Astrocyte (in vitro differentiated cells and primary cell): ENCODE data around the gene CCRL2. TPM values are rescaled to one million over a fixed set of nuclear protein-coding genes. Genes with fewer than 3 reads are reported as not detected.

Experiments
- DNase-seq: peaks from one replicate; pipeline ENCODE4 v3.0.0-alpha.2; 2010; ENCODE audit warnings: low read depth
- FAIRE-seq: peaks from 2 replicates; lab custom pipeline; 2011; peaks lifted over from hg19 to GRCh38; lab: Jason Lieb, UNC
- H2AFZ ChIP-seq: 2 replicates; pipeline ENCODE4 v1.6.0; 2012; ENCODE audit warnings: low read depth, low read length, inconsistent platforms
- H3K27ac ChIP-seq: 2 replicates; pipeline ENCODE4 v1.5.1; 2011; ENCODE audit warnings: low read depth, low read length, inconsistent platforms
- H3K27me3 ChIP-seq: 2 replicates; pipeline ENCODE4 v1.6.0; 2011; ENCODE audit warnings: low read length, inconsistent platforms; ENCODE audit not compliant: insufficient read depth
- H3K36me3 ChIP-seq: 2 replicates; pipeline ENCODE4 v1.5.1; 2011; ENCODE audit warnings: low read length, inconsistent platforms; ENCODE audit not compliant: insufficient read depth
- H3K4me1 ChIP-seq: 2 replicates; pipeline ENCODE4 v1.5.1; 2011; ENCODE audit warnings: low read length, inconsistent platforms; ENCODE audit not compliant: insufficient read depth
- H3K4me2 ChIP-seq: 2 replicates; pipeline ENCODE4 v1.6.0; 2012; ENCODE audit warnings: low read length, inconsistent platforms
- H3K4me3 ChIP-seq: 2 replicates; pipeline ENCODE4 v1.5.1; 2011; ENCODE audit warnings: low read depth, mild to moderate bottlenecking, low read length, inconsistent platforms; ENCODE audit not compliant: insufficient read depth
- H3K79me2 ChIP-seq: 2 replicates; pipeline ENCODE4 v1.6.0; 2012; ENCODE audit warnings: mild to moderate bottlenecking, low read length, inconsistent platforms; ENCODE audit not compliant: insufficient read depth
- H3K9ac ChIP-seq: 2 replicates; pipeline ENCODE4 v1.6.0; 2012; ENCODE audit warnings: mild to moderate bottlenecking, low read length, inconsistent platforms
- H3K9me3 ChIP-seq: 2 replicates; pipeline ENCODE4 v1.5.1; 2012; ENCODE audit warnings: low read depth, mild to moderate bottlenecking, low read length, inconsistent platforms; ENCODE audit not compliant: insufficient read depth
- H4K20me1 ChIP-seq: 2 replicates; pipeline ENCODE4 v1.6.0; 2012; ENCODE audit warnings: low read length, inconsistent platforms; ENCODE audit not compliant: insufficient read depth
- H3K27ac Mint-ChIP-seq: one replicate; pipeline ENCODE4 v1.8.0; 2021; ENCODE audit warnings: mild to moderate bottlenecking, mixed read lengths; ENCODE audit not compliant: unreplicated experiment
- H3K27me3 Mint-ChIP-seq: one replicate; pipeline ENCODE4 v1.8.0; 2021; ENCODE audit warnings: low read depth, mixed read lengths; ENCODE audit not compliant: unreplicated experiment
- H3K36me3 Mint-ChIP-seq: one replicate; pipeline ENCODE4 v1.8.0; 2021; ENCODE audit warnings: low read depth, mixed read lengths; ENCODE audit not compliant: unreplicated experiment
- H3K4me1 Mint-ChIP-seq: one replicate; pipeline ENCODE4 v1.8.0; 2021; ENCODE audit warnings: low read depth, mixed read lengths; ENCODE audit not compliant: unreplicated experiment
- H3K4me3 Mint-ChIP-seq: one replicate; pipeline ENCODE4 v1.8.0; 2021; ENCODE audit warnings: mild to moderate bottlenecking, moderate library complexity, mixed read lengths; ENCODE audit not compliant: unreplicated experiment
- H3K9me3 Mint-ChIP-seq: one replicate; pipeline ENCODE4 v1.8.0; 2021; ENCODE audit warnings: mild to moderate bottlenecking, mixed read lengths; ENCODE audit not compliant: unreplicated experiment
- EZH2 ChIP-seq: IDR thresholded peaks from 2 replicates; pipeline ENCODE4 v1.6.1; 2012; ENCODE audit warnings: mild to moderate bottlenecking, low read length, inconsistent platforms; ENCODE audit not compliant: insufficient read depth
- total RNA-seq: library from RNA; stranded (reverse); gene quantifications from 2 replicates; pipeline ENCODE4 v1.2.1, GENCODE V29; 2021
- TF ChIP-seq, protein P1 (sequence below): IDR thresholded peaks from 2 replicates; pipeline ENCODE4 v1.5.1; 2011; ENCODE audit warnings: low read depth, mild to moderate bottlenecking, inconsistent platforms, low read length, moderate library complexity; ENCODE audit not compliant: insufficient read depth

CCRL2 gene
- total RNA-seq, 1 donor from 2014 or later, result not detected

DNA sequence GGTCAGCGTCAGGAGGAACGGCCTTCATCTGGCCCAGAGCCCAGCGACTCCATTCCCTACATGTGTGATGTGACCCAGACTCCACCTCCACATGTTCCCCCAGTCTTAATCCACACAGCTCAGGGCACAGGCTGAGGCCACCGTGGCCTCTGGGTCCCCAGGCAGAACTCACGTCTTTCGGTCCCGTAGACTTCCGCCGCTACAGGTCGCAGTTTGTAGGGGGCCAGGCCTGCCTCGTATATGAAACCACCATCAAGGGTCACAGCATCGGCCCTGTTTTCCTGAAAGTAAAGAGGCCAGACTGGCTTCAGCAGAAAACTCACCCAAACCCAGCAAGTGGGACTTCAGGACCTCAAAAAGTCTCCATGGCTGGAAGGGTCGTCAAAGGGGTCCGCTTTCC, 49.1 kb downstream of the CCRL2 start:
- H3K9me3 ChIP-seq, result no peaks in the 10 kb centered on the region
- H2AFZ ChIP-seq, result no peak overlapping the region
- H4K20me1 ChIP-seq, result no peaks in the 10 kb centered on the region
- no peak overlapping the region for H3K4me2 ChIP-seq
- H3K79me2 ChIP-seq, result no peaks in the 10 kb centered on the region
- peaks cover 3% of the 10 kb centered on the region for H3K27me3 ChIP-seq
- FAIRE-seq, result no peak
- H3K4me1 Mint-ChIP-seq, result peaks cover 2% of the 10 kb centered on the region
- no peaks in the 10 kb centered on the region for H3K36me3 Mint-ChIP-seq
- H3K4me3 Mint-ChIP-seq, result no peak overlapping the region
- H3K9ac ChIP-seq, result no peak overlapping the region
- H3K36me3 ChIP-seq, result no peaks in the 10 kb centered on the region
- DNase-seq, result no peak
- no peaks in the 10 kb centered on the region for H3K4me1 ChIP-seq
- no peak overlapping the region for H3K27ac ChIP-seq
- peaks cover 44% of the 10 kb centered on the region for H3K27me3 Mint-ChIP-seq
- no peaks in the 10 kb centered on the region for H3K9me3 Mint-ChIP-seq
- TF ChIP-seq, protein P1, sequence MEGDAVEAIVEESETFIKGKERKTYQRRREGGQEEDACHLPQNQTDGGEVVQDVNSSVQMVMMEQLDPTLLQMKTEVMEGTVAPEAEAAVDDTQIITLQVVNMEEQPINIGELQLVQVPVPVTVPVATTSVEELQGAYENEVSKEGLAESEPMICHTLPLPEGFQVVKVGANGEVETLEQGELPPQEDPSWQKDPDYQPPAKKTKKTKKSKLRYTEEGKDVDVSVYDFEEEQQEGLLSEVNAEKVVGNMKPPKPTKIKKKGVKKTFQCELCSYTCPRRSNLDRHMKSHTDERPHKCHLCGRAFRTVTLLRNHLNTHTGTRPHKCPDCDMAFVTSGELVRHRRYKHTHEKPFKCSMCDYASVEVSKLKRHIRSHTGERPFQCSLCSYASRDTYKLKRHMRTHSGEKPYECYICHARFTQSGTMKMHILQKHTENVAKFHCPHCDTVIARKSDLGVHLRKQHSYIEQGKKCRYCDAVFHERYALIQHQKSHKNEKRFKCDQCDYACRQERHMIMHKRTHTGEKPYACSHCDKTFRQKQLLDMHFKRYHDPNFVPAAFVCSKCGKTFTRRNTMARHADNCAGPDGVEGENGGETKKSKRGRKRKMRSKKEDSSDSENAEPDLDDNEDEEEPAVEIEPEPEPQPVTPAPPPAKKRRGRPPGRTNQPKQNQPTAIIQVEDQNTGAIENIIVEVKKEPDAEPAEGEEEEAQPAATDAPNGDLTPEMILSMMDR, result no peak
- TF ChIP-seq EZH2, result no peak
- no peak overlapping the region for H3K4me3 ChIP-seq
- no peak overlapping the region for H3K27ac Mint-ChIP-seq

Other genes starting within 250 kb of the CCRL2 start
- 0.20 and 0.41 TPM in 2 replicates for gene CCR1, start 198.9 kb upstream of the CCRL2 start, total RNA-seq
- gene CCR3, start 164.8 kb upstream of the CCRL2 start, total RNA-seq, result not detected in 2 replicates
- gene CCR2, start 53.1 kb upstream of the CCRL2 start, total RNA-seq, result not detected in 2 replicates
- gene CCR5, start 36.3 kb upstream of the CCRL2 start, total RNA-seq, result not detected in 2 replicates
- gene LTF, start 57.6 kb downstream of the CCRL2 start, total RNA-seq, result not detected in 2 replicates
- gene RTP3, start 90.7 kb downstream of the CCRL2 start, total RNA-seq, result not detected in 2 replicates
- 0.32 and 0.36 TPM in 2 replicates for gene LRRC2, start 159.0 kb downstream of the CCRL2 start, total RNA-seq
- gene FAM240A, start 205.3 kb downstream of the CCRL2 start, total RNA-seq, result not detected in 2 replicates